Fibroblast of the aortic adventitia (primary cell): Measurements from ENCODE around the gene SAMD4B. TPM values are rescaled to one million over a fixed set of nuclear protein-coding genes. Genes with fewer than 3 reads are reported as not detected.
A peak's percentile ranks its signal among the peaks of the same experiment; 100 is the strongest.

Experiments used
- DNase-seq: peaks from one replicate; pipeline ENCODE4 v3.0.0-alpha.2; 2010; ENCODE audit warnings: low read depth
- H3K4me3 ChIP-seq: 2 replicates; pipeline ENCODE4 v1.5.1; 2011; ENCODE audit warnings: low read depth, mild to moderate bottlenecking, control low read depth, low read length, moderate library complexity
- total RNA-seq: library from RNA; depleted of rRNA; stranded (reverse); fragments of >200 nt; gene quantifications from 2 replicates; pipeline ENCODE4 v1.2.3, GENCODE V29; 2012; ENCODE audit warnings: low replicate concordance
- TF ChIP-seq, protein P1 (sequence below): IDR thresholded peaks from 2 replicates; pipeline ENCODE4 v1.5.1; 2011; ENCODE audit warnings: mild to moderate bottlenecking, low read length, control low read depth, inconsistent platforms; ENCODE audit not compliant: insufficient read depth

SAMD4B gene
- total RNA-seq, 1 donor, result 84.9 TPM

DNA sequence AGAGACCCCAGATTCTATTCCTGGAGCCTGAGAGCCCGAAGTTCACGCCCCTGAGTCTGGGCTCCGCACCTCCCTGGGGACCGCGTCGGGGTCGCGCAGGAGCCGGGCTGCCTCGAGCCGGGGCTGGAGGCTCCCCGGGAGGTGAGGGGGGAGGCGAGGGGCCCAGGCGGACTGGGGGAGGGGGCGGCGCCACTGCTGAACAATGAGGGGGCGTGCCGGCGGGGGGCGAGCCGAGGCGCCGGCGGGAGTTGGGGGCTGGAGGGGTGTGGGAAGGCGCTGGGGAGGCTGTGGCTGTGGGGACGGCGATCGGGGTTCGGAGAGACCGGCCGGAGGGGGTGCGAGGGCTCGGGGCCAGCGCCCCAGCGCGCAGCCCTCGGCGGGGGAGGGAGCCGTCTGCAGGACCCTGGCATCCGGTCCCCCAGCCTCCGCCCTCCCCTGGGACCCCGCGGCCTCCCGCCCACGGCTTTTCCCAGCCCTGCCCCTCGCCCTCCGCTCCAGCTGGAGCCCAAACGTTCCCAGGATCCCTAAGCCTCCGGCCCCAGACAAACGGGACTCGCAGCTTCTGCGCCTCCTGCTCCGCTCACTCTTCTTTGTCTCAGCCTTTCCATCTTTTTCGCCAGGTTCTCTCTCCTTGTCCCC, 71.2 kb downstream of the SAMD4B start:
- peak overlapping the region; percentile 85 for H3K4me3 ChIP-seq
- DNase-seq, result peak; percentile 59

DNA sequence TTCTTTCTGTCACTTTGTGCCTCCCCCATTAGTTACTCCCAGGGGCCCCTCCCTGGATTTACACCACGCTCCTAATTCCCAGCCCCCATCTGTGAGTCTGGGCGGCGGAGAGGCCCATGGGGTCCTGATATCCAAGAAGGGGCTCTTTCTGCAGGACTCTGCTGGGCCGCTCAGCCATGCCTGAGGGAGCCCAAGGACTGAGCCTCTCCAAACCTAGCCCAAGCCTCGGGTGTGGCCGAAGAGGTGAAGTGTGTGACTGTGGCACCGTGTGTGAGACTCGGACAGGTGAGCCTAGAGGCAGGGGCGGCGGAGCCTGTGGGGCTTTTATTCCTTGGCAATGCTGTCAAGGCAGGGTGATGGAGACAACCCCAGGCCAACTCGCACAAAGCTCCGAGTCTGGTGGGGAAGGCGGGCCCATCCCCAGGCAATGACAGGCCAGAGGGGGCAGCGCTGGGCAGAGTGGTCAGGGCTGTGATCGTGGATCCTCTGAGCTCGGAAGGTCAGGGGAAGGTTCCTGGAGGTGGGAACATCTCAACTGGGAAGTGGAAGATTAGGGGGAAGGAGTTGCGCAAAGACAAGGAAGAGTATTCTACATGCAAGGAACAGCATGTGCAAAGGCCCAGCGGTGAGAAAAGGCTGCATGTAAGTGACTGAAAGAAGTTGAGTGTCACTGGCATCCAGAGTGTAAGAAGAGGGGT, 71.8 kb downstream of the SAMD4B start:
- TF ChIP-seq, protein P1, sequence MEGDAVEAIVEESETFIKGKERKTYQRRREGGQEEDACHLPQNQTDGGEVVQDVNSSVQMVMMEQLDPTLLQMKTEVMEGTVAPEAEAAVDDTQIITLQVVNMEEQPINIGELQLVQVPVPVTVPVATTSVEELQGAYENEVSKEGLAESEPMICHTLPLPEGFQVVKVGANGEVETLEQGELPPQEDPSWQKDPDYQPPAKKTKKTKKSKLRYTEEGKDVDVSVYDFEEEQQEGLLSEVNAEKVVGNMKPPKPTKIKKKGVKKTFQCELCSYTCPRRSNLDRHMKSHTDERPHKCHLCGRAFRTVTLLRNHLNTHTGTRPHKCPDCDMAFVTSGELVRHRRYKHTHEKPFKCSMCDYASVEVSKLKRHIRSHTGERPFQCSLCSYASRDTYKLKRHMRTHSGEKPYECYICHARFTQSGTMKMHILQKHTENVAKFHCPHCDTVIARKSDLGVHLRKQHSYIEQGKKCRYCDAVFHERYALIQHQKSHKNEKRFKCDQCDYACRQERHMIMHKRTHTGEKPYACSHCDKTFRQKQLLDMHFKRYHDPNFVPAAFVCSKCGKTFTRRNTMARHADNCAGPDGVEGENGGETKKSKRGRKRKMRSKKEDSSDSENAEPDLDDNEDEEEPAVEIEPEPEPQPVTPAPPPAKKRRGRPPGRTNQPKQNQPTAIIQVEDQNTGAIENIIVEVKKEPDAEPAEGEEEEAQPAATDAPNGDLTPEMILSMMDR, result peak; percentile 38
- H3K4me3 ChIP-seq, result peak overlapping the region; percentile 85
- no peak for DNase-seq

More for the DNA sequence above, 71.2 kb downstream of the SAMD4B start:
- TF ChIP-seq, protein P1, result no peak

DNA sequence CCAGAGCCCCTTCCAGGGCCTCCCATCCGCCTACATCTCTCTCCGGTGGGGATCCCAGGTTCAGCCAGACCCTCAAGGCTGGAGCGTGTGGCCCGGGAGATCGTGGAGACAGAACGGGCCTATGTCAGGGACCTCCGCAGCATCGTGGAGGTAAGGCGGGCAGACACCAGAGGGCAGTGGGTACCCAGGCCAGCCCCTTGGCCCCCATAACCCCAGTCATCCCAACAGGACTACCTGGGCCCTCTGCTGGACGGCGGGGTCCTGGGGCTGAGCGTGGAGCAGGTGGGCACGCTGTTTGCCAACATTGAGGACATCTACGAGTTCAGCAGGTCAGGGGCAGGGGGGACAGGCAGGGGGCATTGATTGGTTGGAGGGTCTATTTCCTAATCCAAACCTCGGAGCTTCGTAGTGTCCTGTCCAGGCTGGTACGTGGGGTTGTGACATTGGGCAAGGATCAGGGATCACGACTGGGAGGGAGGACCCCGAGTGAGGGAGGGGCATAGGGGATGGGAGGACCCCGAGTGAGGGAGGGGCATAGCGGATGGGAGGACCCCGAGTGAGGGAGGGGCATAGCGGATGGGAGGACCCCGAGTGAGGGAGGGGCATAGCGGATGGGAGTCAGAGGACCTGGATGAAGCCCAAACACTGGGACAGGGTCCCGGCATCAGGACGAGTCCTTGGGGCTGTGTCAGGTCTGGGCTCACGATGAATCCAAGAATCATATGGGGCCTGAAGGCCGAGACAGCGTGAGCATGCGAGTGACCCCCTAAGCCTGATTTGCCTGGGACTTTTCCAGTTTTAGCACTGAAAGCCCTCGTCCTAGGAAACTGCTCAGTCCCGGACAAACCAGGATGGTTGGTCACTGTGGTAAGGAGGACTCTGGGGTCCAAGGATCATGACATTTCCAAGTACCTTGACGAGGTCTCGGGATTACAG, 73.2 kb downstream of the SAMD4B start:
- H3K4me3 ChIP-seq, result peak overlapping the region; percentile 85
- no peak for DNase-seq
- TF ChIP-seq, protein P1, result no peak

DNA sequence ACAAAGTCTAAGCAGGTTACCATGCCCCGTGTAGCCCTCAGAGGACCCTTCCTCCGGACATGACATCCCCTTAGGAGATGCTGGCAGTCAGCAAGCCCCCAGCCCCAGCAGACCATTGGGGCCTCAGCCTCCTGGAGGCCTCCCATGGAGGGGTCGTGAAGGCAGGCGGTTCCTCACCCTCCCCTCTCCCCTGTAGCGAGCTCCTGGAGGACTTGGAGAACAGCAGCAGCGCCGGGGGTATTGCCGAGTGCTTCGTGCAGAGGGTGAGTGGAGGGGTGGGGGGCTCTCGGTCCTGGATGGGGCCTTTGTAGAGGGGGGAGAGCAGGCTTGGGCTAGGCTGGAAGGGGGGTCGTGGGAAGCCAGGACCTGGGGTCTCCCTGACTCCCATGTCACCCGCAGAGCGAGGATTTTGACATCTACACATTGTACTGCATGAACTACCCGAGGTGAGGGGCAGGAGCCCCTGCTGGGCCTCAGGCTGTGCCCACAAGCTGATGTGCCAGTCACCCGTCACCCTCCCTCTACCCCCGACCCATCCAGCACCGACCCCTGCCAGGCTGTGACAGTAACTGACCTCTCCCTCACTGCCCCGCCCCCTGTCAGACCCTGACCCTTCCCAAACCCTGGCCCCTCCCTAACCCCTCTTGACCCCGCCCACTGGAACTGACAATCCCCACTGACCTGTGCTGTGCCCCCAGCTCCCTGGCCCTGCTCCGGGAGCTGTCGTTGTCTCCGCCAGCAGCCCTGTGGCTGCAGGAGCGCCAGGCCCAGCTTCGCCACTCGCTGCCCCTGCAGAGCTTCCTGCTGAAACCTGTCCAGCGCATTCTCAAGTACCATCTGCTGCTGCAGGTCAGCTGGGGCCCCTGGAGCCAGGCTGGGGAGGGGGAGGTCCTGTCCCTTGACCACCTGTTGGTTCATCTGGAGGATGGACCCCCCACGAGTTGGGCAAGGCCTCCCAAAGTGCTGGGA, 74.2 kb downstream of the SAMD4B start:
- no peak overlapping the region for H3K4me3 ChIP-seq
- no peak for DNase-seq
- TF ChIP-seq, protein P1, result no peak

DNA sequence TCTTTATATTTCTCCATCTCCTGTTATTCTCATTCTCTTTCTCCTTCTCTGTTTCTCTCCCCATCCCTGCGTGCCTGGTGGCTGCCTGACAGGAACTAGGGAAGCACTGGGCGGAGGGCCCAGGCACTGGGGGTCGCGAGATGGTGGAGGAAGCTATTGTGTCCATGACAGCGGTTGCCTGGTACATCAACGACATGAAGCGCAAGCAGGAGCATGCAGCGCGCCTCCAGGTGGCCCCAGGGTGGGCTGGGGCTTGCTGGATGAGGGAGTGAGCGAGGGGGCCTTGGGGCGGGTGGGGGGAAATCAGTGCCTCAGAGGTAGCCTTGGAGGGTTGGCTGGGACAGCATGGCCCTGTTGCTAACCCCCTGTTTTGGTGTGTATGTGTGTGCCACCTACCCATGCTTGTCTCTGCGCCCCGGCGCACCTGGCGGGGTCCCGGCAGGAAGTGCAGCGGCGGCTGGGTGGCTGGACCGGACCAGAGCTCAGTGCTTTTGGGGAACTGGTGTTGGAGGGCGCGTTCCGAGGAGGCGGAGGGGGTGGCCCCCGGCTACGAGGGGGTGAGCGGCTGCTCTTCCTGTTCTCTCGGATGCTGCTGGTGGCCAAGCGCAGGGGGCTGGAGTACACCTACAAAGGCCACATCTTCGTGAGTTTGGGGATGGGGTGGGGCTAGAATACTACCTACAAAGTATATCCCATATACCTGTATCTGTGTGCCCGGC, 75.4 kb downstream of the SAMD4B start:
- DNase-seq, result no peak
- no peak overlapping the region for H3K4me3 ChIP-seq
- TF ChIP-seq, protein P1, result no peak
